GM21447 (cell line): ENCODE measurements around the gene RGS2.

Experiments
- ATAC-seq: cut with Tn5 transposase; IDR thresholded peaks from one replicate; pipeline ENCODE4 v1.9.1; 2021; ENCODE audit not compliant: unreplicated experiment

RGS2 gene

GRCh38 chr1:192808518-192809306, at the start of gene RGS2:
RGS2 (plus strand) TSS chr1:192809039; CDS start chr1:192809072, 33 bp downstream.
- ATAC-seq, result peak; percentile 78

GRCh38 chr1:192759104-192759503, 49.7 kb upstream of the RGS2 start:
- ATAC-seq, result no peak

GRCh38 chr1:192762265-192762664, 46.6 kb upstream of the RGS2 start:
- ATAC-seq, result no peak

DNA sequence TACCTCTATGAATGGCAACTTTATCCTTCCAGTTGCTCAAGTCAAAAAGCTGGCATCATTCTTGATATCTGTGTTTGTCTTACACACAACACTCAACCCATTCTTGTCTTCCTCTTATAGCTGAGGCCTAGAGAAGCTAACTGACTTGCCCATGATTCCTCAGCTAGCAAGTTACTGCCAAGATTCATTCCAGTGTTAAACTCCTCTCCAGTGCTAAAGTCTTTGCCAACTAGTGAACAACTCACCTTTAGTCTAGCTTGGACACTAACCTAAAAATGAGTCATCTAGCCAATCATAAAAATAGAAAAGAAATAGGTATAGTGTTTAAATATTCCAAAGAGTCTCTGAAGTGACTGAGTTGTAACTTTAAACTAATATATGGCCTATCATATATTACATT, 45.6 kb upstream of the RGS2 start:
- ATAC-seq, result no peak

GRCh38 chr1:192763756-192764155, 45.1 kb upstream of the RGS2 start:
- no peak for ATAC-seq

GRCh38 chr1:192764675-192765074, 44.2 kb upstream of the RGS2 start:
- no peak for ATAC-seq

DNA sequence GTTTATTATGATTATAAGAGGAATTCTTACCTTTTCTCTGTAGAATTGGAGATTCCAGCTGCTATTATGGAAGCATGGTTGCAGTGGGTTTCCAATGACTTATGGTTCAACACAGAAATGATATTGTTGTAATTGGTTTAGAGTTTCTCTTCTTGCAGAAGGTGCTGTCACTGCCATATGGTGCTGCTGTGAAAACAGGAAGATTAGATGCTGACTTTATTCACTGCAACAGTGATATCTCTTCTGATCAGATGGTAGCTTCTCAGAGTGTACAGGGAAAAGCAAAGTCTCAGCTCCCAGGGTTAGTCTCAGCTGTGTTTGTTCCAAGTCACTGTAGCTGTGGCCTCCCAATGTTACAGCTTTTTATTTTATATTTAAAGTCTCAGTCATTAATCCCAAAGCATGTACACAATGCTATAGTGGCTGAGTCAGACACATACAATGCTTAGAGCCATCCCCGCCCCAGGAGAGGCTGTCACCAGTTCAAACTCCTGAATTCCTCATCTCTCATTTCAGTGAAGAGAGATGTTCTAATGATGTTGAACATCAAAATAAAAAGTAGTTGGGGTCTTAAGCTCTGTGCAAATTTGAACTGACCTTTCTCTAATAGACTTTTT, 42.7 kb upstream of the RGS2 start:
- ATAC-seq, result no peak

DNA sequence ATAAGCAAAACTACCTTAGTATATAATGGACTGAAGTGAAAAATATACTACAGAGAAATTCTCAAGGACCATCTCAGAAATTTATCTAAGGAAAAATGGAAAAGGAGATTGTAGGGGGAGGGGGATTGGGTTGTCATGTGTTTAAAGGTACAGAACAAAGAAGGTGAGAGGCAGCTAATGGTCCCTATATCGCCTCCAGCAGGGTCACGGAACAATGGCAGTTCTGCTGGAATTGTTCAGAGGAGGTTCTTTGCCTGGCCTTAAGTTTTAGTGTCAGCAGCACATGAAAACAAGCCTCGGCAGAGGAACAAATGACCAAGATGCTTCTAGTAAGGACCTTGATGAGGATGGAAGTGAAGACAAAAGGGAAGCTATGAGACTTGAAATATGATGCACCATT, 42.0 kb upstream of the RGS2 start:
- no peak for ATAC-seq

- no peak for ATAC-seq
These were observed 41.0 kb upstream of the RGS2 start for GRCh38 chr1:192767798-192768197.

DNA sequence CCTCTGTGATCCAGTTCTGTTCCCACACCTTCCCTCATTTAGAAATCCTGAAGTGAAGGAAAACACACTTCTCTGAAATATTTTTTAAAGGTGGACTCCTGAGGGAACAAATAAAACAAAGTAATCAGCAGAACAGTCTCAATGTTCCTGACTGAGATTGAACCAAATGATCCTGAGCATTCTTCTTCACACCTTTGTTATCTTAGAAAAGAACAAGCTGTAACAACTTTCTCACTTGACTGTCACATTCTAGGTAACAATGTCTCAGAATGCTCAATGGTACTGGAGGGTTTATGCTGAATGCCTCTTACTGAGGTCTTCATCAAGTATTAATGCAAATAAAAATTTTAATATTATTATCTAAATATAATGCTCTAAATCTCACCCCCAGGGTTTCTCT, 40.4 kb upstream of the RGS2 start:
- ATAC-seq, result no peak

GRCh38 chr1:192771341-192771740, 37.5 kb upstream of the RGS2 start:
- ATAC-seq, result no peak

- ATAC-seq, result no peak
These were observed 33.2 kb upstream of the RGS2 start for GRCh38 chr1:192775631-192776030.

DNA sequence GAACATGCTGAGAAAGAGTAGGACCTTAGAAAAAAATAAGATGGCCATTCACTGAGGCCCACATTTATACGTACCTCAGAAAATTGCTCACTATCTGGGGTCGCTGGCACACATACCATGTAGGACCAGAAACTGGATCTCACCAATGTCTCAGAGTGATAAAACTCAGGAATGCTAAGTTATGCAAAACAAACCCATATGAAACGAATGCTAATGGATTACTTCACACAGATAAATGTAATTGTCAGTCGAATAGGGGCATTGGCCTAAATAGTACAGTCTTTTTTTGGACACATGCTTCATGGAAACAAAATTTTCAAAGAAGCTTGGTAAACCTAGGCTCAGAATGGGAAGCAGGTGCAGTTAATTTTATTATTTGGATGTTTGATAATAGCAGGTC, 32.6 kb upstream of the RGS2 start:
- no peak for ATAC-seq

DNA sequence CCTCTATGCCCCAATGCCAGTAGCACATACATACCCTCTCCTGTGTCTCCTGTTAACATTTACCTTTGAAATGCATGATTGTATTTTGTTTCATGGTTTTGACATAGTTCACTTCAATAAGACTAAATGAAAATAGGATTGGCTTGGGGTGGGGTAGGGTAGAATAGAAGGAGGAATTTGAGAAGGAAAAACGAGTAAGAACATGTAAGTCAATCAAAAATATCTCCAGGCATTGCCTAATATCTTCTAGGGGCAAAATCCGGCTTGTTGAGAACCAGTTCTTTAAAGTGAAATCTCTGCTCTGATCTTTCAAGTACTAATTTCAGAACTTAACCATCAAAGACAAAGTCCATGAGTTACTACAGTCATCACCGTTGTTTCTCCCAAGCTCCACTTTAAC, 31.8 kb upstream of the RGS2 start:
- no peak for ATAC-seq

- no peak for ATAC-seq
These were observed 25.0 kb upstream of the RGS2 start for GRCh38 chr1:192783791-192784190.

GRCh38 chr1:192784397-192784796, 24.4 kb upstream of the RGS2 start:
- no peak for ATAC-seq

GRCh38 chr1:192786576-192786975, 22.3 kb upstream of the RGS2 start:
- no peak for ATAC-seq

DNA sequence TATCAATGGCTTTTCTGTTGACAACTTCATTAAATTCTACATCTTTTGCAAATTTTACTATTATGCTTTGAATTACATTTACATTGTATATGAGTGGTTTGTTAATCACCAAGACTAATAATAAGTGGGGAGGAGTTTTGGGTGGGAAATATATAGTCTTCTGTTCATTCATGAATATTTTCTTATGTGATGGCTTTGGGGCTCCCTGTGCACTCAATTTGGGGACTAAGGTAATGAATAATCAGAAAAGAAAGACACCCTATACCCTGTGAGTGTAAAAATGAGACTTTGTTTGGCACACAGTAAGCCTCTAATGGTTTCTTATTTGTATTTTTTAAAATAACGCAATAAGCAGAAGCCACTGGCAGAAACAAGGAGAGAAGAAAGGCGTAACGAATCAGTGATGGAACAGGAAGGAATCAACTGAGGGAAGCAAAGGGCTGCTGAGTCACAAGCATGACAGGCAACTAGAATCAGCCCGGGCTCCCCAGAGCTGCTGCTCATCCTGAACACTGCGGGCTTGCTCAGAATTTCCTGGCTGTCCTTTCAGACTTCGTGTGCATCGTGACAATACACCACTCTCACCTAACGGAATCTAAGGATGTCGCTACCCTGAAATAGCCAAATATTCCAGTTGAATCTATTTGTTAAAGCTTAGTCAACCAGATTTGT, 20.8 kb upstream of the RGS2 start:
- ATAC-seq, result no peak

GRCh38 chr1:192789871-192790270, 19.0 kb upstream of the RGS2 start:
- ATAC-seq, result no peak

DNA sequence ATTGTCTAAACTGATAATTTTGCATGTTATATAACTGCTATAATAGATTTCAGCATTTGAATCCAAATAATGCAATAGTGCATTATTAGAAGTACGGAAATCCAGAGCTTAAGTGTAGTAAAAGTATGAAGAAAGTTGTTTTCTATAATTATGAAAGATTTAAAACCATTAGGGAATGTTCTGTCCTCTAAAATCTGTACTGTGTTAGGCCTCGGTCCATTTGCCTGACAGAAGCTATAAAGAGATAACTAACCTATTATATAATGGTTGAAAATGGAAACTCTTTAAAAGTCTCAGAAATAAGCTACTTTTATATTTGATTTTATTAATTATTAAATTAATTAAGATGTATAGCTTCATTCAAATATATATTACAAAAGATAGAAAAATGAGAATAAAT, 16.2 kb upstream of the RGS2 start:
- ATAC-seq, result no peak

DNA sequence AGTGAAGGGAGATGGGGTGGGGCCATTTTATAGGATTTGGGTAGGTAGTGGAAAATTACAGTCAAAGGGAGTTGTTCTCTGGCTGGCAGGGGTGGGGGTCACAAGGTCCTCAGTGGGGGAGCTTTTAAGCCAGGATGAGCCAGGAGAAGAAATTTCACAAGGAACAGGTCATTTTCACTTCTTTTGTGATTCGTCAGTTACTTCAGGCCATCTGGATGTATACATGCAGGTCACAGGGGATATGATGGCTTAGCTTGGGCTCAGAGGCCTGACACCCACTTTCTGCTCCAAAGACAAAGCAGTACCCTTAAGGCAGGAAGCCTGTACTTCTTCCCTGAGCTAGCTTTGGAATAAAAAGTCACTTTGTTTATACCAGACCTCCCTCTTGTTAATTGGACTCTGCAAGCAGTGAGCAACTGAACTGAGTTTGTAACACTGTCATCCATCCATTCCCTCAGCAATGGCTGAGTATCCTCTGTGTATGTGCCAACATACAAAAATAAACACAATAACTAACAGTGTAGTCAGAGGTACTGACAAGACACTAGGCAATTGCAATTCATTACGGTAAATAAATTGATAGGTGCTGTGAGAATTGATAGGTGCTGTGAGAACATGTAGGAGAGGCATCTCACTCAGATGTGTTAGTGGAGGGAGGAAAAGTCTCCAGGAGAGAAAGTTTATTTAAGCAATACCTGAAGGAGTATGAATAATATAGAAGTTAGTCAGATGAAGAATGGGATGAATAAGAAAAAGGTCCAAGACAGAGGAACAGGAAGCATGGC, 14.7 kb upstream of the RGS2 start:
- no peak for ATAC-seq

GRCh38 chr1:192794768-192795035, 14.1 kb upstream of the RGS2 start:
- ATAC-seq, result no peak
